HG02970 (cell line): ENCODE measurements around the gene HNF1A.
"Not testable (repeated sequence)": the region's sequence is repeated elsewhere in the genome, so short reads cannot be mapped to it uniquely, and the experiment has no call there.

ENCODE experiments used
- ATAC-seq: cut with Tn5 transposase; IDR thresholded peaks from one replicate; pipeline ENCODE4 v1.9.1; 2021; ENCODE audit warnings: mild to moderate bottlenecking, moderate library complexity, moderate number of reproducible peaks; ENCODE audit not compliant: unreplicated experiment, low FRiP score

Gene HNF1A

DNA sequence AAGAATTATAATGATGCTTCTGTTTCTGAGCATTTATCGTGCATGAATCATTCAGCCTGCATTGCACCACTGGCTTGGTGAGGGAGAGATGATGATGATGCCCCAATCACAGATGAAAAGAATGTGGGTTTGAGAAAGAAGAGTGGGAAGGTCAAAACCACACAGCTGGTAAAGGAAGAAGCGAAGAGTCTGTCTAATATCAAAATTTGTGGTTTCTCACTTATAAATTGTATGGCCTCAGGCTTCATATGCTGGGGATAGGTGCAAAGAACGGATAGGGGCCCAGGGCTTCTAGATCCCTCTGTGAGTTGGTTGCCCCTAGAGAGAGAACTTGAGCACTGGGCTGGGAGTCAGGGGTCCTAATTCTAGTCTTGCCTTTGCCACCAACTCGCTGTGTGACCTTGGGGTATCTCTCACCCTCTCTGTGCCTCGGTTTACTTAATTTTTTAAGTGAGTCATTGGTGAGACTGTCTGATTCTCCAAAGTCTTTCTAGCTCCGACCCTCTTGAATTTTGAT is 58.5 kb downstream of the HNF1A start:
- no peak for ATAC-seq

DNA sequence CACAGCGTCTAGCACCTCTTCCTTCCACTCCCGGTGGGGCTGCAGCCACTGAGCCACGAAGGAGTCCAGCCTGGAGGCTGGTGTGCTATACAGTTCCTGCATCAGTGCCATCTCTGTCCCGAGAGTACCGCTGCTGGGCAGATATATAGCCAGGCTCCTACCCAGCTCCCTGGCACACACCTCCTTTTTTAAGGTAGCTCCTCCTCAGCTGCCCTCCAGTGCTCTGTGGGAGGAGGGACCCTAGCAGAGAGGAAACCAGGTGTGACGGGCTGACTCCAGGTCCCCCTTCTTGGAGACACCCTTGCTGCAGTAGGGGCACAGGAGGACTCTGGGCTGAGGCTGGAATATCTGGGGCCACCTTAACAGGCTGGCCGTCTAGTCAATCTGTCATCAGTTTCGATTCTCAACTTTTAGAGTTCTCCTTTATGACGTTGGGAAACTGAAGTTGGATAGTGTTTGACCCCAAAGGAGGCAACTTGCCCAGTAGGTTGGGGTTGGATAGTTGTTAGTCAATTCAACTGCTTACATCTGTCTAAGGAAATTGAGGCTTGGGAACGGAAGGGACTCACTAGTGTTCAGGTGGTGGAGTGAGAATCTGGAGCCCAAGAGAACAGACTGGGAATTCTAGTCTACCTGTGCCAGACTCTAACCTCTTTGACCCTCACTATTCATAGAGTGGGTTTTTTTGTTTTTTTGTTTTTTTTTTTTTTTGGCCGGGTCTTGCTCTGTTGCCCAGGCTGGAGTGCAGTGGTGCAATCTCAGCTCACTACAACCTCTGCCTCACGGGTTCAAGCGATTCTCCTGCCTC is 60.7 kb downstream of the HNF1A start, which contains the start of gene OASL:
Gene OASL (minus strand): TSS at position 386 of the 808 bp plus-strand sequence. CDS start 275 bp downstream, at position 111.
- peak; percentile 68 for ATAC-seq

DNA sequence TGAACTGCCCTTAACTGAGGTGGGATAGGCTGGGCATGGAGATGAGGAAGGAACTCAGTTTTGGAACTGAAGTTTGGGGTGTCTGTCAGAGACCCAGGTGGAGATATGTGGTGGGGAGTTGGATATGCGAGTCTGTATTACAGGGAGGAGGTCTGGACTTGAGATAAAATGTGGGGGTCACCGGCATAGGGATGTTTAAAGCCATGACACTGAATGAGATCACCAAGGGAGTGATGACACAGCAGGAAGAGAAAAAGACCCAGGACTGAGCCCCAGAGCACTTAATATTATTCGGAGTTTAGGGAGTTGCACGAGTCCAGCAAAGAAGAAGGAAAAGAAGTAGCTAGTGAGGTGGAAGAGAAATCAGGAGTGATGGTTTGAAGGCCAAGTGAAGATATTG is 64.7 kb downstream of the HNF1A start:
- no peak for ATAC-seq

DNA sequence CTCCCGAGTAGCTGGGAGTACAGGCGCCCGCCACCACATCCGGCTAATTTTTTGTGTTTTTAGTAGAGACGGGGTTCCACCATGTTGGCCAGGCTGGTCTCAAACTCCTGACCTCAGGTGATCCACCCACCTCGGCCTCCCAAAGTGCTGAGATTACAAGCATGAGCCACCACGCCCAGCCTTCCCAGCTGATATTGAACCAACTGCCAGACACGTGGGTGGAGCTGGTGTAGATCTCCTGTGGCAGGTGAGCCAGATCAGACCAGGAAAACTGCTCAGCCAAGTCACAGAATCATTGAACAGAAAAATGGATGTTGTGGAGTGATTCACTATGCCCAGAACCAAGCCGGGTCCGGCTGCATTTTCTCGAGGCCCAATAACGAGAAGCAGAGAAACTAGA is 69.1 kb downstream of the HNF1A start:
- ATAC-seq: not testable (repeated sequence)

DNA sequence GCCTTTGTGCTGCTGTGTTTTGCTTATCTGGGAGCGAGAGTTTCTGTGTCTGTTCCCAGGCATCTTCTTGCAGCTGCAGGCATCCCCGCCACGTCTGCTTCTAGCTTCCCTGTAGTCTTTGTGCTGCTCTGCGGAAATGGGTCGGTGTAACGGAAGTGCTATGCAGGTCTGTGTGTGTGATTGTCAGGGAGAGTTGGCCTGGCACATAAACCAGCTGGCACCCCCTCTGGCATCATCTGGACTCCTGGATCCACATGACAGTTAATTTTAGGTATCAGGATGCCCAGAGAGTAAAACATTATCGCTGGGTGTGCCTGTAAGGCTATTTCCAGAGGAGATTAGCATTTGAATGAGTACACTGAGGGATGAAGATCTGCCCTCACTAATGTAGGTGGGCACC is 70.1 kb downstream of the HNF1A start:
- no peak for ATAC-seq

DNA sequence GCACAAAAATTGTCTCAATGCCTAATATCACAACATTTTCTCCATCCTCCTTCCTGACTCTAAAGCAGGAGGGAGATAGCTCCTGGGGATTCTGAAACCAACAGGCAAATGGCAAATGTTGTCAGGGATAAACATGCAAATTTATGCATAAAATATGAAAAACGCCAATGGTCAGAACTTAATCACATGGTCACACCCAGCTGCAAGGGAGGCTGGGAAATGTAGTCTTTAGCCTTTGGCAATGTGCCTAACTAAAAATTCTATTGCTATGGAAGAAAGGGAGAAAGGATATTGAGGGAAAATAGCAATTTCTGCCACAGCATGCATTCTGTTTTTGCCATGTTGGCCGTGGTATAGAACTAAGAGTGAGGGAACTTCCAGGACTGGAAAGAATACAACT is 72.4 kb downstream of the HNF1A start:
- no peak for ATAC-seq
